Measurements from ENCODE around the gene KLF16.
A peak's percentile ranks its signal among the peaks of the same experiment; 100 is the strongest.

Gene KLF16

DNA sequence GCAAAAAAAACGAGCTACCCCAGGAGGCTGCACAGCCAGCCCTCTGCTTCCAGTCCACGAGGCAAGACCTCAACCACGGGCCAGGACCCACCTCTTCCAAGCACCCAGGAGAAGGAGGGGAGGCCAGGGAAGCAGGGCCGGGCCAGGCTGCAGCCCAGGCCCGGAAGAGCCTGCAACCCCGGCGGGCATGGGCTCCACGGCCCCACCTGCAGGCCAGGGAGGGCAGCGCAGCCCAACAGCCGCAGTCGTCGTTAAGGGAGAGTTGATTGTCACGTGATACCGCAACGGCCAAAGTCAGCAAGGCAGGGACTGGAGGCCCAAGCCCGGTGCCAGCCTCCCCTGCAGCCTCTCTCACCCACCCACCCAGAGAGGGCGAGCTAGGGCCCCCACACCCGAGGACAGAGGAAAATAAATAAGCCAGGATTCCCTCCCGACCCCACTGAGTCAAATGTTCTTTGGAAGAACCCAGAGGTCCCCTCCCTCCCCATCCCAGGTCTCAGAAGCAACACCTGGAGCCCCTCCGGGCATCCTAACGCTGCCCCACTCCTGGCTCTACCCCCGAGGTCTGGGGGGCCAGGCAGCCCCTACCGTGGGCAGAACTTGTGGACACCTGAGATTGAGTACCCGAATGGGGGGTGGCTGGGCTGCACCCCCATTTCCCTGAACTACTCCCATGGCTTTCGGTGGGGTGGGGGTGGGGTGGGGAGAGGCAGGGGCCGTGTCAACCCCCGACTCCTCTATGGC, 9.9 kb downstream of the KLF16 start:
- H3K4me1 ChIP-seq (ENCODE audit: insufficient read depth, low read length, severe bottlenecking): peaks cover 62% of the 10 kb centered on the region
- H3F3A ChIP-seq (ENCODE audit: insufficient read depth, low read length): no peaks in the 10 kb centered on the region
- H3K4me3 ChIP-seq (ENCODE audit: low read depth, low read length, poor library complexity, severe bottlenecking): no peak overlapping the region
- H3K27ac ChIP-seq (ENCODE audit: low read depth, low read length, poor library complexity, severe bottlenecking): peak overlapping the region; percentile 27
- no peaks in the 10 kb centered on the region for H4K20me1 ChIP-seq (ENCODE audit: insufficient read depth, low read length)
- H3K79me2 ChIP-seq (ENCODE audit: insufficient read depth, low read length): no peaks in the 10 kb centered on the region
- H3K9me2 ChIP-seq (ENCODE audit: low read depth, low read length): no peaks in the 10 kb centered on the region
- H3K27me3 ChIP-seq (ENCODE audit: insufficient read depth, low read length): no peaks in the 10 kb centered on the region
- H3K36me3 ChIP-seq (ENCODE audit: insufficient read depth, low read length): no peaks in the 10 kb centered on the region
- H3K9ac ChIP-seq (ENCODE audit: low read length): peak overlapping the region; percentile 23; the same call in 1 of the 2 replicates
- H3K9me3 ChIP-seq (ENCODE audit: low read length): no peaks in the 10 kb centered on the region
- peak overlapping the region; percentile 13; the same call in 1 of the 2 replicates for H3K4me2 ChIP-seq (ENCODE audit: low read length)
- H2AFZ ChIP-seq (ENCODE audit: low read length): no peak overlapping the region
- TF ChIP-seq, protein P1, sequence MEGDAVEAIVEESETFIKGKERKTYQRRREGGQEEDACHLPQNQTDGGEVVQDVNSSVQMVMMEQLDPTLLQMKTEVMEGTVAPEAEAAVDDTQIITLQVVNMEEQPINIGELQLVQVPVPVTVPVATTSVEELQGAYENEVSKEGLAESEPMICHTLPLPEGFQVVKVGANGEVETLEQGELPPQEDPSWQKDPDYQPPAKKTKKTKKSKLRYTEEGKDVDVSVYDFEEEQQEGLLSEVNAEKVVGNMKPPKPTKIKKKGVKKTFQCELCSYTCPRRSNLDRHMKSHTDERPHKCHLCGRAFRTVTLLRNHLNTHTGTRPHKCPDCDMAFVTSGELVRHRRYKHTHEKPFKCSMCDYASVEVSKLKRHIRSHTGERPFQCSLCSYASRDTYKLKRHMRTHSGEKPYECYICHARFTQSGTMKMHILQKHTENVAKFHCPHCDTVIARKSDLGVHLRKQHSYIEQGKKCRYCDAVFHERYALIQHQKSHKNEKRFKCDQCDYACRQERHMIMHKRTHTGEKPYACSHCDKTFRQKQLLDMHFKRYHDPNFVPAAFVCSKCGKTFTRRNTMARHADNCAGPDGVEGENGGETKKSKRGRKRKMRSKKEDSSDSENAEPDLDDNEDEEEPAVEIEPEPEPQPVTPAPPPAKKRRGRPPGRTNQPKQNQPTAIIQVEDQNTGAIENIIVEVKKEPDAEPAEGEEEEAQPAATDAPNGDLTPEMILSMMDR (IDR thresholded peaks at IDR 0.05; ENCODE audit: low read length): peak; percentile 88
- TF ChIP-seq EZH2 (IDR thresholded peaks at IDR 0.05; ENCODE audit: borderline replicate concordance, low read length): no peak

DNA sequence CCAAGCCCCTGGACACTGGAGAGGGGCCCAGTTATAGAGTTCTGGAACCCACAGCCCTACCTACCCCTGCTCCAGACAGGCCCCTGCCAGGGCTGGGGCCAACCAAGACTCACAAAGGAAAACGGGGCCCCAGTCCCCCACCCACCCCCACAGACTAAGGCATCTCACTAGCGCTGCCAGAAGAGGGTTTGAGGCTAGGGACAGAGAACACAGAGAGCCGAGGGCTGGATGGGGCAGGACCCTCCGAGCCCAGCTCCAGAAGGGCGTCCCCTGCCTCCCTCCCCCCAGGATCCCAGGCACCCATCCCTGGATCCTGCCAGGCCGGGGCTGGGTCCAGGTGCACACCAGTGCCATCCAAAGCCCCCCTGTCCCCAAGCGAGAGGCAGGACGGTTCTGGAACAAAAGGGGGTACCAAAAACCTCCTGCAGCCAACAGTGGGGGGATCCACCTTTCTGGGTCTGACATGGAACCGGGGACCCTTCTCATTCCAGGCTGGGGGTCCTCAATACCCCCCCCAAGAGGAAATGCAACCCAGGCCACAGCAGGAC, 10.7 kb downstream of the KLF16 start:
- H3K79me2 ChIP-seq (ENCODE audit: insufficient read depth, low read length): peaks cover 4% of the 10 kb centered on the region
- peak overlapping the region; percentile 23; the same call in 1 of the 2 replicates for H3K9ac ChIP-seq (ENCODE audit: low read length)
- H3K4me3 ChIP-seq (ENCODE audit: low read depth, low read length, poor library complexity, severe bottlenecking): no peak overlapping the region
- TF ChIP-seq EZH2 (IDR thresholded peaks at IDR 0.05; ENCODE audit: borderline replicate concordance, low read length): no peak
- TF ChIP-seq, protein P1 (IDR thresholded peaks at IDR 0.05; ENCODE audit: low read length): no peak
- H3K9me3 ChIP-seq (ENCODE audit: low read length): no peaks in the 10 kb centered on the region
- no peaks in the 10 kb centered on the region for H3K9me2 ChIP-seq (ENCODE audit: low read depth, low read length)
- H2AFZ ChIP-seq (ENCODE audit: low read length): no peak overlapping the region
- H4K20me1 ChIP-seq (ENCODE audit: insufficient read depth, low read length): no peaks in the 10 kb centered on the region
- no peaks in the 10 kb centered on the region for H3K36me3 ChIP-seq (ENCODE audit: insufficient read depth, low read length)
- H3F3A ChIP-seq (ENCODE audit: insufficient read depth, low read length): no peaks in the 10 kb centered on the region
- peaks cover 60% of the 10 kb centered on the region for H3K4me1 ChIP-seq (ENCODE audit: insufficient read depth, low read length, severe bottlenecking)
- peak overlapping the region; percentile 45; the same call in 1 of the 2 replicates for H3K4me2 ChIP-seq (ENCODE audit: low read length)
- no peaks in the 10 kb centered on the region for H3K27me3 ChIP-seq (ENCODE audit: insufficient read depth, low read length)
- peak overlapping the region; percentile 11 for H3K27ac ChIP-seq (ENCODE audit: low read depth, low read length, poor library complexity, severe bottlenecking)

DNA sequence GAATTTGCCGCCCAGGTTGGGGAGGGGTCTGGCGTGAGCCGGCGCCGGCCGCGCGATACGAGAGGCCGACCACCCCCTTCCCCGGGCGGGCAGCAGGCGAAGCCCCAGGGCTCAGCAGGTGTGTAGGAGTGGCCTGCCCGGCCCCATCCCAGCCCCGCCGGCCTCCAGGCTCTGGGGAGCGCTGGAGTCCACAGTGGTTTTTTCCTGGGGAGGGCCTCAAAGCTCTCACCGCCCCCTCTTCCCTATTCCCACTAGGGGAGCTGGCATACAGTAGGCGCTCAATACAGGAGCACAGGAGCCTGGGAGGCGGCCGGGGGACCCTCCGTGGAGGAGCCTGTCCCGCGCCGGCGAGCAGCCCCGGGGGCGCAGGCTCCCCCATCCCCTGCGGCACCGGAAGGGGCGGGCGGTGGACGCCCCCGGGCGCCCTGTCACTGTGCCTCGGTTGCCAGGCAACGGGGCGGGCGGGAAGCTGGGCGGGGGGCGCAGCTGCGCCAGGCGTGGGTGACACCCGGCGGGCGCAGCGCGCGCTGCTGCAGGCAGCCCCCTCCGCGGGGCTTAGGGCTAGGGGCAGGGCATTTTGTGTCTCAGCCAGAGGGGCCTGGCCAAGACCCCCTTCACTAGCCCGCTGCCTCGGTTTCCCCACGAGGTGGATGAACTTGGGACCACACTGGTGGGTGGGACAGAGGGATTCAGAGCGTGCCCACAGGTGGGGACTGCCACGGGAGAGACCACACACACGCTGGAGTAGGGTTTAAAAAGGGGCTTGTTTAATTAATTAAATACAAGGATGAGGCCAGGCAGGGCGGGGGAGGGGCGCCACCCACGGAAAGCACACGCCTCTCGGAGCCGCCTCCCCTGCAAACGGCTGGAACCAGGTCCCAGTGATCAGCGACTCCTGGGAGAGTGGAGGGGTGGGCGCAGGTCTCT, 11.5 kb downstream of the KLF16 start:
- H3K27ac ChIP-seq (ENCODE audit: low read depth, low read length, poor library complexity, severe bottlenecking): peak overlapping the region; percentile 11
- H3K4me3 ChIP-seq (ENCODE audit: low read depth, low read length, poor library complexity, severe bottlenecking): peak overlapping the region; percentile 12
- H3K79me2 ChIP-seq (ENCODE audit: insufficient read depth, low read length): peaks cover 11% of the 10 kb centered on the region
- H3K4me2 ChIP-seq (ENCODE audit: low read length): peak overlapping the region; percentile 45; the same call in 1 of the 2 replicates
- H3K36me3 ChIP-seq (ENCODE audit: insufficient read depth, low read length): no peaks in the 10 kb centered on the region
- no peaks in the 10 kb centered on the region for H4K20me1 ChIP-seq (ENCODE audit: insufficient read depth, low read length)
- H3K27me3 ChIP-seq (ENCODE audit: insufficient read depth, low read length): no peaks in the 10 kb centered on the region
- H3K9me3 ChIP-seq (ENCODE audit: low read length): no peaks in the 10 kb centered on the region
- H3F3A ChIP-seq (ENCODE audit: insufficient read depth, low read length): no peaks in the 10 kb centered on the region
- peaks cover 60% of the 10 kb centered on the region for H3K4me1 ChIP-seq (ENCODE audit: insufficient read depth, low read length, severe bottlenecking)
- TF ChIP-seq EZH2 (IDR thresholded peaks at IDR 0.05; ENCODE audit: borderline replicate concordance, low read length): no peak
- TF ChIP-seq, protein P1 (IDR thresholded peaks at IDR 0.05; ENCODE audit: low read length): no peak
- no peaks in the 10 kb centered on the region for H3K9me2 ChIP-seq (ENCODE audit: low read depth, low read length)
- H2AFZ ChIP-seq (ENCODE audit: low read length): no peak overlapping the region
- H3K9ac ChIP-seq (ENCODE audit: low read length): no peak overlapping the region; the same call in 1 of the 2 replicates

All from OCI-LY1 (cell line).